Pancreas (tissue), 10 donors: ENCODE data around the gene CHTF8. TPM values are rescaled to one million over a fixed set of nuclear protein-coding genes. Genes with fewer than 3 reads are reported as not detected.

Source experiments
- ATAC-seq, 4 donors: fragments of 200-7000 bp; cut with Tn5 transposase; one replicate each; pipeline versions ENCODE4 v1.8.0 to v1.9.1; 2020; ENCODE audit warnings: mild to moderate bottlenecking in 4 of 4, moderate library complexity in 4 of 4
- DNase-seq, 6 donors: peaks; one replicate each; pipeline ENCODE4 v3.0.0-alpha.2; 2020
- FAIRE-seq: peaks from 2 replicates; lab custom pipeline; 2012; peaks lifted over from hg19 to GRCh38; lab: Jason Lieb, UNC
- H3K27ac ChIP-seq, 4 donors: fragments of 200-600 bp; sonication (generic); 1 replicate in 3 of 4; 2 replicates in 1 of 4; pipeline versions ENCODE4 v1.5.0 to v1.8.0; 2020
- H3K27me3 ChIP-seq, 4 donors: fragments of 200-600 bp; one replicate each; pipeline ENCODE4 v1.8.0; 2021
- H3K36me3 ChIP-seq, 3 donors: fragments of 200-600 bp; sonication (generic) in 1 of 3; one replicate each; pipeline versions ENCODE4 v1.5.0 to v1.8.0; 2020 to 2021
- H3K4me1 ChIP-seq, 3 donors: fragments of 200-600 bp; one replicate each; pipeline ENCODE4 v1.8.0; 2021
- H3K4me3 ChIP-seq, 4 donors: fragments of 200-600 bp; sonication (generic) in 2 of 4; one replicate each; pipeline versions ENCODE4 v1.5.0 to v1.8.0; 2020 to 2021
- H3K9me3 ChIP-seq, 4 donors: fragments of 200-600 bp; one replicate each; pipeline ENCODE4 v1.8.0; 2021
- WGBS, 2 donors: extraction: QIAGEN DNeasy Blood & Tissue Kit; methylation state at CpG; one replicate each; pipeline ENCODE4 v1.1.7; 2013; 5-methylcytosine and 5-hydroxymethylcytosine counted together
- intact Hi-C, 3 donors: fragments of 100-400 bp; cut with DNase I; formaldehyde crosslinking; loops; one replicate each; pipeline versions ENCODE4 v1.11.1 to v1.14.2; 2022
- polyA plus RNA-seq, 2 donors: library from polyadenylated mRNA; stranded (reverse); fragments of 200-250 nt; gene quantifications; one replicate each; pipeline ENCODE4 v1.2.3, GENCODE V29; 2013
- total RNA-seq, 6 donors: library from RNA; stranded (reverse); fragmentation: NEBNext Ultra II Directional in 4 of 6; extraction: Animal tissue kit (Norgen Biotek cat#: 25700) in 4 of 6; gene quantifications; one replicate each; pipeline versions ENCODE4 v1.2.1 to v1.2.4, GENCODE V29; 2021 to 2023
- TF ChIP-seq, protein P1 (sequence below), 4 donors: fragments of 200-600 bp; sonication (generic) in 3 of 4; IDR thresholded peaks; one replicate each; pipeline versions ENCODE4 v1.5.0 to v1.8.0; 2021; ENCODE audit warnings: antibody characterized with exemption in 4 of 4
- donor health status: healthy with polysubstance abuse.
- donor health status: DM: no; HTN: no; CAD: no; lungs with moderate emphysema.
- donor health status: DM: no; HTN: no; CAD: no.
- donor health status: control.
- donor health status: control.
- donor health status: Bipolar disorder and iron deficiency.
- donor health status: DM: yes; HTN: yes; CAD: no.
- donor health status: DM: no; HTN: no; CAD: no.
- donor health status: DM: no; HTN: no; CAD: no.
- donor health status: DM: yes; HTN: yes; CAD: no.

Gene CHTF8
- total and polyA plus RNA-seq, 8 donors: 21.7 to 74.5 (median 41.1) TPM

DNA sequence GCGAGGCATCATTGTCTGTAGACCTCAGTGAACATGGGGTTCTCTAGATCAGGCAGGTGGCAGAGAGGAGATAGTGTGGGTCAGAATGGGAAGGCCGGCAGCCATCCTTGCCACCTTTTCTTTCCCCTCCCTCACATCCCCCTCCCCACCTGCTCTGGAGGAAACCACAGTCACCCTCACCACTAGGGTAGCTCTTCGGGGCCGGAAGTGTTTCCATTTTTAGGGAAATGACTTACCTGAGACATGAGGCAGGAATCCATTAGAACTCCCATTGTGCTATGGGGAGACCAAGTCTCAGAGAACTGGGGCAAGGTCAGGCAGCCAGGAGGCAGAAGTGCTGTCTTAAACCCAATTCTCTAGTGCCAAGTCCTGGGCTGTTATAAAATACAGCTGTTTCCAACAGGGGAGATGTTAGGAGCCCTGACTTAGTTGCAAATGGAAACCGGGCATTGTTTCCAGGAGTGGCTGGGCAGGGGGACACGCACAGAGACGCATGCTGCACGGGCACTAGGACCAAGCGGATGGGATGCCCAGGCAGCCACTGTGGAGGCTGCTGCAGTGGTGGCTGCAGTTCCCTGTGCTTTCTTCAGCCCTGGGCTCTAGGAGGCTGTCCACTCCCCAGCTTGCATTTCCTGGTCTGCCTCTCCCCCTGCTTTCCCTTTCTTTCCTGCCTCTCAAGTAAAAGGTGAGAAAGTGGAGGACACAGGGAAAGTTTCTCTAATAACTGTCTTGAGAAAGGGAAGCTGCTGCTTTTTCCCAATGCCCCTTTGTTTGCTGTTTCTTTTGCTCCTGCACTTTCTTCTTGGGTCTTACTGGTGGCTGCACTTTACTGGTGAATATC, 24.1 kb downstream of the CHTF8 start:
- intact Hi-C loops: no loop called here
- H3K4me3 ChIP-seq: peak overlapping the region in 1 of 4 donors; percentile 67
- ATAC-seq (no peak), DNase-seq (peak in 1 of 6 donors; percentile 41), FAIRE-seq (no peak)
- H3K27ac ChIP-seq: no peak overlapping the region
- H3K9me3 ChIP-seq: no peaks in the 10 kb centered on the region
- H3K36me3 ChIP-seq: no peaks in the 10 kb centered on the region
- H3K4me1 ChIP-seq: peaks cover 0 to 10% (median 9%) of the 10 kb centered on the region in 3 donors
- TF ChIP-seq, protein P1, sequence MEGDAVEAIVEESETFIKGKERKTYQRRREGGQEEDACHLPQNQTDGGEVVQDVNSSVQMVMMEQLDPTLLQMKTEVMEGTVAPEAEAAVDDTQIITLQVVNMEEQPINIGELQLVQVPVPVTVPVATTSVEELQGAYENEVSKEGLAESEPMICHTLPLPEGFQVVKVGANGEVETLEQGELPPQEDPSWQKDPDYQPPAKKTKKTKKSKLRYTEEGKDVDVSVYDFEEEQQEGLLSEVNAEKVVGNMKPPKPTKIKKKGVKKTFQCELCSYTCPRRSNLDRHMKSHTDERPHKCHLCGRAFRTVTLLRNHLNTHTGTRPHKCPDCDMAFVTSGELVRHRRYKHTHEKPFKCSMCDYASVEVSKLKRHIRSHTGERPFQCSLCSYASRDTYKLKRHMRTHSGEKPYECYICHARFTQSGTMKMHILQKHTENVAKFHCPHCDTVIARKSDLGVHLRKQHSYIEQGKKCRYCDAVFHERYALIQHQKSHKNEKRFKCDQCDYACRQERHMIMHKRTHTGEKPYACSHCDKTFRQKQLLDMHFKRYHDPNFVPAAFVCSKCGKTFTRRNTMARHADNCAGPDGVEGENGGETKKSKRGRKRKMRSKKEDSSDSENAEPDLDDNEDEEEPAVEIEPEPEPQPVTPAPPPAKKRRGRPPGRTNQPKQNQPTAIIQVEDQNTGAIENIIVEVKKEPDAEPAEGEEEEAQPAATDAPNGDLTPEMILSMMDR (IDR thresholded peaks at IDR 0.05): no peak
- 77 to 85% methylated on average over 9 of the region's 9 CpGs for WGBS, 2 donors
- H3K27me3 ChIP-seq: no peaks in the 10 kb centered on the region

GRCh38 chr16:69107316-69107962, 24.9 kb downstream of the CHTF8 start:
- TF ChIP-seq, protein P1 (IDR thresholded peaks at IDR 0.05): no peak
- peaks cover 0 to 10% (median 9%) of the 10 kb centered on the region in 3 donors for H3K4me1 ChIP-seq
- ATAC-seq: peak; percentile 16 to 37 (median 32)
- H3K36me3 ChIP-seq: no peaks in the 10 kb centered on the region
- peak in 5 of 6 donors; percentile 38 to 82 (median 61) for DNase-seq
- H3K4me3 ChIP-seq: peak overlapping the region; percentile 10 to 67 (median 32)
- H3K27me3 ChIP-seq: no peaks in the 10 kb centered on the region
- WGBS, 2 donors: 2 to 7% methylated on average over 45 to 52 of the region's 52 CpGs
- intact Hi-C loops: no loop called here
- no peak for FAIRE-seq
- H3K27ac ChIP-seq: no peak overlapping the region
- H3K9me3 ChIP-seq: no peaks in the 10 kb centered on the region

DNA sequence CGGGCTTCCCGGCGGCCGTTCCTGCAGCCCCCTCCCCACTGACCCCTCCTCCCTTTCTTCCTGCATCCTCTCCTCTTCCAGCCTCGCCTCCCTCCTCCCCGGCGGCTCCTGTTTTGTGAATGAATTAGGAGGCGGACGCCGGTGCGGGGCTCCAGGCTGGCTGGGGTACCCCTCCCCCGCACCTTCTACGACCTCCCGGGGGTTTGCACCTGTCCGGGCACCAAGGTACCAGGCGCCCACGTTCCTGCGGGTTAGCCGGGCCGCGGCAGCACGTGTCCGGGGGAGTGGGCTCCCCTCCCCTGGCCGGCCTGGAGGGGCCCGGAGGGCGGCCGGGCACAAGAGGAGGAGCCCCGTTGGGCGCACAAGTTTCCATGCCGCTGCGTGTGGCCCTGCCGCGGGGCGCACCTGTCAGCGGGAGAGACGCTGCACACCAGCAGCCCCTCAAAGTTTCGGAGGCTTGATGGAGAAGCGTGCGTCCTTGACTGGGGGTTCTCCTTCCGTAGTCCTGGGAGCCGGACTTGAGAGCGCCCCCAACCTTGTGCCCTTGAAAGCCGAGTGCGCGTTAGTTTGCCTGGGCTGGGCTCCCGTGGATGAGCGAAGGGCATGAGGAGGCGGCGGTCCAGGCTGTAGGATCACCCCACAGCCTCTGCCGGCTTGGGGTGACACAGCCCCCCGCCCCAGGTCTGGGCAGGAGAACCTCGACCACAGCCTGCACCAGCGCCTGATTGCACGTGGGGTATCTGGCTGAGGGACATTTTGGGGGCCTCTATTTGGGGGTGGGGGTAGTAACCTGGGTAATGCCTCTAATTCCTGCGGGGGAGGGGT, 25.7 kb downstream of the CHTF8 start:
- DNase-seq: peak in 2 of 6 donors; percentile 61 to 77
- FAIRE-seq: no peak
- Histone ChIP-seq H3K27me3 (no peaks in the 10 kb centered on the region), H3K27ac (no peak overlapping the region), H3K9me3 (no peaks in the 10 kb centered on the region), H3K36me3 (no peaks in the 10 kb centered on the region), H3K4me3 (peak overlapping the region; percentile 45 to 67 (median 54)), H3K4me1 (peaks cover 0 to 10% (median 9%) of the 10 kb centered on the region in 3 donors)
- TF ChIP-seq, protein P1 (IDR thresholded peaks at IDR 0.05): no peak
- 1% methylated on average over 45 to 55 of the region's 55 CpGs for WGBS, 2 donors
- ATAC-seq: peak; percentile 10 to 26 (median 18)
- intact Hi-C loops: no loop called here

DNA sequence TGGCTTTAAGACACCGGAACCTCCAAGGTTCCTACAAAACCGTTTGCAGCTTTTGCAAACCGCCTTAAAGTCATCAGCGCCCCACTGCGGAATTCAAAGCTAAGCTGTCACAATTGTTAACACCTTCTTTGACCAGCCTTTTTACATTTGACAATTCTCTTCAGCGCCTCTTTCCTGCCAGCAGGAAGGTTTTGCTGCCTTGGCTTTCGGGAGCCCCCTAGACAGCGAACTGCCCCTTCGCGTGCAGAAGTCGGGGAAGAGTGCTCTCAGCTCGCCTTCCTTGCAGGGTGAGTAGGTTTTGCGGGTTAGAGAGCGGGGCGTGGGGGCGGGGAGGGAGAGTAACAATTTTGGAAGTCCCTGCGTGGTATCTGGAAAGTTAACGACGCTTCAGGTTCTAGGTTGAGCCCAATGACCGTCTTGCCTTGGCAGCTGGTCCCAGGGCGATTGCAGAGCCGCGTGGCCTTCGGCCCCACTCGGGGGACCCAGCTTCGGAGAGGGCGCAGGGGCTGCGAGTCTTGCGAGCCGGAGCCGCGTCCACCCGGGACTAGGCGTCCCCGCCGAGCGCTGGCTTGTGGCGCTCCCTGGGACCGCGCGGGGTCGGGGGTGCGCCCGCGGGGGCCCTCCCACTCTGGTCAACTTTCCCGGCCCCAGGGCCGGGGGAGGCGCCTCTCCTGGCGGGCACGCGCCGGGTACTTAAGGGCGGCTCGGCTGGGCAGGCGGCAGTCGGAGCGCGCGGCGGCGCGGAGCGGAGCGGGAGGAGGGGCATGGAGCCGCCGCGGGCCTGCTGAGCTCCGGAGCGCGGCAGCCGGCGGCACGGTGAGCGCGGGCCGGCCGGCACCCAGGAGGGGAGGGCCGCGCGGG, 26.7 kb downstream of the CHTF8 start, which contains the start of gene HAS3:
Gene HAS3 (plus strand): TSS at position 153 of the 861 bp plus-strand sequence. CDS start 3,743 bp downstream, outside the sequence.
- TF ChIP-seq, protein P1 (IDR thresholded peaks at IDR 0.05): no peak
- FAIRE-seq (no peak), ATAC-seq (peak; percentile 81 to 89 (median 86)), DNase-seq (peak; percentile 58 to 90 (median 70))
- H3K27me3 ChIP-seq: no peaks in the 10 kb centered on the region
- peak within 1 kb of the TSS in 1 of 4 donors; percentile 30 for H3K27ac ChIP-seq
- no peaks in the 10 kb centered on the region for H3K36me3 ChIP-seq
- 0 to 1% methylated on average over 65 to 80 of the region's 80 CpGs for WGBS, 2 donors
- no peaks in the 10 kb centered on the region for H3K9me3 ChIP-seq
- peak within 1 kb of the TSS; percentile 45 to 67 (median 54) for H3K4me3 ChIP-seq
- intact Hi-C loops: no loop called here
- H3K4me1 ChIP-seq: peaks cover 0 to 10% (median 9%) of the 10 kb centered on the region in 3 donors
